ENCODE results near the gene TPP2. TPM values are rescaled to one million over a fixed set of nuclear protein-coding genes. Genes with fewer than 3 reads are reported as not detected.

Gene TPP2
- total RNA-seq, result 10 to 100 TPM; 51.9 to 54.7 TPM

- H3K4me3 Mint-ChIP-seq, result peak within 1 kb of the TSS; percentile 98
- intact Hi-C loops (cut with micrococcal nuclease), result loop anchor here (1.0 to 10.0 kb wide), 7 partner anchors 84 to 1922 kb away; partner anchors contain the start of genes BIVM, TEX30 and TMTC4
- H3K9me3 Mint-ChIP-seq, result no peaks in the 10 kb centered on the region
- H3K27ac Mint-ChIP-seq, result peak within 1 kb of the TSS; percentile 100
- peak; percentile 98 for DNase-seq
- peaks cover 14% of the 10 kb centered on the region for H3K36me3 Mint-ChIP-seq (ENCODE audit: low read depth)
- CTCF ChIA-PET, result interaction anchor here (0.6 to 2.2 kb wide), 5 partner anchors 9 to 274 kb away, joined by 3 to 11 read pairs (median 5); partner anchors contain the start of gene ERCC5
- no peaks in the 10 kb centered on the region for H3K27me3 Mint-ChIP-seq (ENCODE audit: low read depth)
- H3K4me1 Mint-ChIP-seq (ENCODE audit: low read depth), result peaks cover 55% of the 10 kb centered on the region
These were observed at the start of gene TPP2 for GRCh38 chr13:102596147-102597028. TSS of gene TPP2 (plus strand) at chr13:102596986. CDS start at chr13:102597039, 53 bp downstream.

- intact Hi-C loops (cut with micrococcal nuclease), result no loop called here
- Mint-ChIP-seq H3K4me1 (ENCODE audit: low read depth) (no peaks in the 10 kb centered on the region), H3K9me3 (no peaks in the 10 kb centered on the region), H3K4me3 (no peak overlapping the region), H3K27me3 (ENCODE audit: low read depth) (peaks cover 7% of the 10 kb centered on the region), H3K27ac (no peak overlapping the region), H3K36me3 (ENCODE audit: low read depth) (no peaks in the 10 kb centered on the region)
- CTCF ChIA-PET, result no interaction called here
- DNase-seq, result no peak
These were observed 48.0 kb upstream of the TPP2 start for GRCh38 chr13:102548811-102549210.

- CTCF ChIA-PET, result interaction anchor here (0.5 kb wide), 2 partner anchors 12 to 171 kb away, joined by 3 to 4 read pairs; no protein-coding TSS in a partner anchor
- Mint-ChIP-seq H3K4me1 (ENCODE audit: low read depth) (no peaks in the 10 kb centered on the region), H3K27me3 (ENCODE audit: low read depth) (peaks cover 11% of the 10 kb centered on the region), H3K27ac (no peak overlapping the region), H3K36me3 (ENCODE audit: low read depth) (no peaks in the 10 kb centered on the region), H3K4me3 (no peak overlapping the region), H3K9me3 (no peaks in the 10 kb centered on the region)
- intact Hi-C loops (cut with micrococcal nuclease), result no loop called here
- DNase-seq, result no peak
These were observed 46.3 kb upstream of the TPP2 start for GRCh38 chr13:102550507-102550906.

GRCh38 chr13:102555914-102556553 lies 40.8 kb upstream of the TPP2 start:
- Mint-ChIP-seq H3K4me3 (no peak overlapping the region), H3K36me3 (ENCODE audit: low read depth) (no peaks in the 10 kb centered on the region), H3K9me3 (no peaks in the 10 kb centered on the region), H3K27me3 (ENCODE audit: low read depth) (peaks cover 4% of the 10 kb centered on the region), H3K27ac (no peak overlapping the region), H3K4me1 (ENCODE audit: low read depth) (peaks cover 3% of the 10 kb centered on the region)
- CTCF ChIA-PET, result interaction anchor here (0.6 to 1.6 kb wide), 25 partner anchors 9 to 1411 kb away, joined by 3 to 15 read pairs (median 4); no protein-coding TSS in a partner anchor
- intact Hi-C loops (cut with micrococcal nuclease), result loop anchor here (1.0 to 5.0 kb wide), 6 partner anchors 99 to 1412 kb away; partner anchors contain the start of gene FGF14
- peak; percentile 27 for DNase-seq

GRCh38 chr13:102556806-102557205 lies 40.0 kb upstream of the TPP2 start:
- H3K27ac Mint-ChIP-seq, result no peak overlapping the region
- H3K27me3 Mint-ChIP-seq (ENCODE audit: low read depth), result peaks cover 4% of the 10 kb centered on the region
- H3K36me3 Mint-ChIP-seq (ENCODE audit: low read depth), result no peaks in the 10 kb centered on the region
- peaks cover 3% of the 10 kb centered on the region for H3K4me1 Mint-ChIP-seq (ENCODE audit: low read depth)
- DNase-seq, result no peak
- H3K4me3 Mint-ChIP-seq, result no peak overlapping the region
- intact Hi-C loops (cut with micrococcal nuclease), result loop anchor here (1.0 to 5.0 kb wide), 6 partner anchors 100 to 1413 kb away; partner anchors contain the start of gene FGF14
- no peaks in the 10 kb centered on the region for H3K9me3 Mint-ChIP-seq
- CTCF ChIA-PET, result interaction anchor here (0.6 to 1.6 kb wide), 6 partner anchors 8 to 1105 kb away, joined by 3 to 15 read pairs (median 4); no protein-coding TSS in a partner anchor

- H3K27ac Mint-ChIP-seq, result no peak overlapping the region
- peaks cover 3% of the 10 kb centered on the region for H3K4me1 Mint-ChIP-seq (ENCODE audit: low read depth)
- intact Hi-C loops (cut with micrococcal nuclease), result loop anchor here (2.0 to 5.0 kb wide), 3 partner anchors 156 to 771 kb away; partner anchors contain the start of gene FGF14
- CTCF ChIA-PET, result no interaction called here
- no peaks in the 10 kb centered on the region for H3K36me3 Mint-ChIP-seq (ENCODE audit: low read depth)
- no peak overlapping the region for H3K4me3 Mint-ChIP-seq
- no peaks in the 10 kb centered on the region for H3K9me3 Mint-ChIP-seq
- DNase-seq, result no peak
- H3K27me3 Mint-ChIP-seq (ENCODE audit: low read depth), result peaks cover 4% of the 10 kb centered on the region
These were observed 38.8 kb upstream of the TPP2 start for GRCh38 chr13:102558029-102558428.

GRCh38 chr13:102561933-102562332 lies 34.9 kb upstream of the TPP2 start:
- intact Hi-C loops (cut with micrococcal nuclease), result no loop called here
- no peaks in the 10 kb centered on the region for H3K9me3 Mint-ChIP-seq
- H3K27me3 Mint-ChIP-seq (ENCODE audit: low read depth), result peaks cover 8% of the 10 kb centered on the region
- no peaks in the 10 kb centered on the region for H3K36me3 Mint-ChIP-seq (ENCODE audit: low read depth)
- DNase-seq, result no peak
- no peak overlapping the region for H3K4me3 Mint-ChIP-seq
- no peak overlapping the region for H3K27ac Mint-ChIP-seq
- H3K4me1 Mint-ChIP-seq (ENCODE audit: low read depth), result no peaks in the 10 kb centered on the region
- CTCF ChIA-PET, result no interaction called here

GRCh38 chr13:102563267-102563666 lies 33.5 kb upstream of the TPP2 start:
- H3K27me3 Mint-ChIP-seq (ENCODE audit: low read depth), result peaks cover 8% of the 10 kb centered on the region
- H3K4me1 Mint-ChIP-seq (ENCODE audit: low read depth), result no peaks in the 10 kb centered on the region
- no peak overlapping the region for H3K4me3 Mint-ChIP-seq
- no peak for DNase-seq
- H3K27ac Mint-ChIP-seq, result no peak overlapping the region
- no peaks in the 10 kb centered on the region for H3K36me3 Mint-ChIP-seq (ENCODE audit: low read depth)
- no peaks in the 10 kb centered on the region for H3K9me3 Mint-ChIP-seq
- intact Hi-C loops (cut with micrococcal nuclease), result no loop called here
- CTCF ChIA-PET, result interaction anchor here (2.5 kb wide), 1 partner anchor 7 kb away, joined by 15 read pairs; no protein-coding TSS in a partner anchor

- H3K4me3 Mint-ChIP-seq, result no peak overlapping the region
- H3K27ac Mint-ChIP-seq, result no peak overlapping the region
- CTCF ChIA-PET, result interaction anchor here (0.6 to 2.5 kb wide), 2 partner anchors 8 to 14 kb away, joined by 4 to 15 read pairs; no protein-coding TSS in a partner anchor
- H3K9me3 Mint-ChIP-seq, result no peaks in the 10 kb centered on the region
- H3K27me3 Mint-ChIP-seq (ENCODE audit: low read depth), result peaks cover 8% of the 10 kb centered on the region
- no peak for DNase-seq
- no peaks in the 10 kb centered on the region for H3K36me3 Mint-ChIP-seq (ENCODE audit: low read depth)
- no peaks in the 10 kb centered on the region for H3K4me1 Mint-ChIP-seq (ENCODE audit: low read depth)
- intact Hi-C loops (cut with micrococcal nuclease), result no loop called here
These were observed 32.2 kb upstream of the TPP2 start for GRCh38 chr13:102564564-102564963.

- Mint-ChIP-seq H3K4me1 (ENCODE audit: low read depth) (no peaks in the 10 kb centered on the region), H3K27me3 (ENCODE audit: low read depth) (peaks cover 8% of the 10 kb centered on the region), H3K9me3 (no peaks in the 10 kb centered on the region), H3K4me3 (no peak overlapping the region), H3K27ac (no peak overlapping the region), H3K36me3 (ENCODE audit: low read depth) (no peaks in the 10 kb centered on the region)
- CTCF ChIA-PET, result no interaction called here
- intact Hi-C loops (cut with micrococcal nuclease), result no loop called here
- no peak for DNase-seq
These were observed 30.3 kb upstream of the TPP2 start for GRCh38 chr13:102566513-102566912.

- Mint-ChIP-seq H3K9me3 (no peaks in the 10 kb centered on the region), H3K27ac (no peak overlapping the region), H3K4me1 (ENCODE audit: low read depth) (no peaks in the 10 kb centered on the region), H3K27me3 (ENCODE audit: low read depth) (peaks cover 8% of the 10 kb centered on the region), H3K36me3 (ENCODE audit: low read depth) (no peaks in the 10 kb centered on the region), H3K4me3 (no peak overlapping the region)
- CTCF ChIA-PET, result interaction anchor here (0.7 to 2.1 kb wide), 2 partner anchors 12 to 14 kb away, joined by 3 to 6 read pairs; no protein-coding TSS in a partner anchor
- DNase-seq, result no peak
- intact Hi-C loops (cut with micrococcal nuclease), result no loop called here
These were observed 28.9 kb upstream of the TPP2 start for GRCh38 chr13:102567857-102568256.

GRCh38 chr13:102569488-102569887 lies 27.3 kb upstream of the TPP2 start:
- Mint-ChIP-seq H3K36me3 (ENCODE audit: low read depth) (no peaks in the 10 kb centered on the region), H3K4me3 (no peak overlapping the region), H3K27ac (no peak overlapping the region), H3K27me3 (ENCODE audit: low read depth) (peaks cover 8% of the 10 kb centered on the region), H3K9me3 (no peaks in the 10 kb centered on the region), H3K4me1 (ENCODE audit: low read depth) (no peaks in the 10 kb centered on the region)
- intact Hi-C loops (cut with micrococcal nuclease), result no loop called here
- no peak for DNase-seq
- CTCF ChIA-PET, result interaction anchor here (1.7 kb wide), 1 partner anchor 9 kb away, joined by 5 read pairs; no protein-coding TSS in a partner anchor
